ENCODE results near the gene SLC1A5. TPM values are rescaled to one million over a fixed set of nuclear protein-coding genes. Genes with fewer than 3 reads are reported as not detected.
"Not testable (repeated sequence)": the region's sequence is repeated elsewhere in the genome, so short reads cannot be mapped to it uniquely, and the experiment has no call there.

The SLC1A5 gene
- total RNA-seq, 1 donor: 354 TPM

DNA sequence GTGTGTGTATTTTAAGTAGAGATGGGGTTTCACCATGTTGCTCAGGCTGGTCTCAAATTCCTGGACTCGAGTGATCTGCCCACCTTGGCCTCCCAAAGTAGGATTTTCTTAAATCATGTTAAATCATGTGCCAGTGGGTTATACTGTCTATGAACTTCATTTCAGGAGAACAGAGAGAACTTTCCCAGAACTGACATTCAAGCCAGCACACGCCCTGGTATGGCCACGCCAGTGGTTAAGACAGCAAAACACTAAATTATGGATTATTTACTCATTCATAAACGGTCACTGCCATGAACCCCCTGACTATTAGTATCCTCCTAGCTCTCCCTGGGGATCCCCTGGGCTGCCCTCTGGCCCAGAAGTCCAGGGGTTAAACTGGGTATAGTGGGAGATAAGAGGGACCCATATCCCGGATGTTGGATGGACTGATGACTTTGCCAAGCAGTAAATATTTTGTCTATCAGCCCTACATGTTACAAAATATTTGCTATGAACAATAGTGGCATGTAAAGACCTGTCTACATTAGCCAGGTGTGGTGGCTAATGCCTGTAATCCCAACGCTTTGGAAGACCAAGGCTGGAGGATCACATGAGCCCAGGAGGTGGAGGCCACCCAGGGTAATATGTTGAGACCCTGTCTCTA is 26.0 kb downstream of the SLC1A5 start:
- H3K79me2 ChIP-seq (ENCODE audit: insufficient read depth, low read length): no peaks in the 10 kb centered on the region
- H3K4me1 ChIP-seq (ENCODE audit: insufficient read depth, low read length): peaks cover 22% of the 10 kb centered on the region
- no peaks in the 10 kb centered on the region for H3K27me3 ChIP-seq (ENCODE audit: insufficient read depth, low read length)
- H3K27ac ChIP-seq (ENCODE audit: low read depth, low read length): no peak overlapping the region
- no peak overlapping the region for H3K4me3 ChIP-seq (ENCODE audit: insufficient read depth, low read length)
- no peak for DNase-seq (ENCODE audit: insufficient read length, low spot score, missing footprints)
- H4K20me1 ChIP-seq (ENCODE audit: insufficient read depth, low read length): no peaks in the 10 kb centered on the region
- no peak for TF ChIP-seq CTCF (IDR thresholded peaks at IDR 0.05; ENCODE audit: extremely low read depth, low read depth, low read length)
- no peaks in the 10 kb centered on the region for H3K9me3 ChIP-seq (ENCODE audit: low read depth, low read length)
- no peak overlapping the region for H2AFZ ChIP-seq (ENCODE audit: low read length)
- H3K4me2 ChIP-seq (ENCODE audit: insufficient read depth, low read length): no peak overlapping the region
- H3K36me3 ChIP-seq (ENCODE audit: insufficient read depth, low read length): no peaks in the 10 kb centered on the region

DNA sequence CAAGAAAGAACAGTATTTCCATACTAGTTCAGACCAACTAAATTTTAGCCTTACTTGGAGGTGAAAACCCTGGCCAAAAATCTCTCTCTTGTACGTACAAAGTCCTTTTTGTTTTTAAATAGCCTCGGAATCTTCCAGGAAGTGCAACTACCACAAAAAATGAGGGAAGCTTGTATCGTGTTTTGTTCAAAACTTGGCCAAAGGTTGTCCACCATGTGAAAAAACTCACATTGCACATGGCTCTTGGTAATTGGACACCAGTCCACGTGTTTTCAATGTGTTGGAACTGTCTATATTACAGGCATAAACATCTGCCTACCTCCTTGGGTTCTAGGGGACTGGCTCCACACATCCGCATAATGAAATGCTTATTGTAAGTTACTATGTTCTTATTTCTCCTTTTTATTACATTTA is 27.0 kb downstream of the SLC1A5 start:
- Histone ChIP-seq H3K4me1 (ENCODE audit: insufficient read depth, low read length) (peaks cover 22% of the 10 kb centered on the region), H2AFZ (ENCODE audit: low read length) (no peak overlapping the region), H3K27ac (ENCODE audit: low read depth, low read length) (peak overlapping the region; percentile 61), H3K9me3 (ENCODE audit: low read depth, low read length) (no peaks in the 10 kb centered on the region), H3K4me2 (ENCODE audit: insufficient read depth, low read length) (no peak overlapping the region), H3K79me2 (ENCODE audit: insufficient read depth, low read length) (peaks cover 5% of the 10 kb centered on the region), H3K36me3 (ENCODE audit: insufficient read depth, low read length) (peaks cover 8% of the 10 kb centered on the region), H3K4me3 (ENCODE audit: insufficient read depth, low read length) (no peak overlapping the region), H3K27me3 (ENCODE audit: insufficient read depth, low read length) (no peaks in the 10 kb centered on the region), H4K20me1 (ENCODE audit: insufficient read depth, low read length) (no peaks in the 10 kb centered on the region)
- peak; percentile 84 for DNase-seq (ENCODE audit: insufficient read length, low spot score, missing footprints)
- no peak for TF ChIP-seq CTCF (IDR thresholded peaks at IDR 0.05; ENCODE audit: extremely low read depth, low read depth, low read length)

GRCh38 chr19:46760897-46761296 is 27.5 kb downstream of the SLC1A5 start:
- Histone ChIP-seq H3K27ac (ENCODE audit: low read depth, low read length) (peak overlapping the region; percentile 61), H3K36me3 (ENCODE audit: insufficient read depth, low read length) (peaks cover 10% of the 10 kb centered on the region), H3K4me1 (ENCODE audit: insufficient read depth, low read length) (peaks cover 22% of the 10 kb centered on the region)
- H2AFZ ChIP-seq (ENCODE audit: low read length); H4K20me1 ChIP-seq (ENCODE audit: insufficient read depth, low read length); H3K4me2 ChIP-seq (ENCODE audit: insufficient read depth, low read length); H3K79me2 ChIP-seq (ENCODE audit: insufficient read depth, low read length); H3K27me3 ChIP-seq (ENCODE audit: insufficient read depth, low read length); H3K4me3 ChIP-seq (ENCODE audit: insufficient read depth, low read length); H3K9me3 ChIP-seq (ENCODE audit: low read depth, low read length): not testable (repeated sequence)
- peak; percentile 73 for DNase-seq (ENCODE audit: insufficient read length, low spot score, missing footprints)

- no peaks in the 10 kb centered on the region for H4K20me1 ChIP-seq (ENCODE audit: insufficient read depth, low read length)
- no peak overlapping the region for H3K4me3 ChIP-seq (ENCODE audit: insufficient read depth, low read length)
- no peaks in the 10 kb centered on the region for H3K9me3 ChIP-seq (ENCODE audit: low read depth, low read length)
- H2AFZ ChIP-seq (ENCODE audit: low read length): no peak overlapping the region
- peaks cover 5% of the 10 kb centered on the region for H3K79me2 ChIP-seq (ENCODE audit: insufficient read depth, low read length)
- H3K4me1 ChIP-seq (ENCODE audit: insufficient read depth, low read length): peaks cover 24% of the 10 kb centered on the region
- H3K4me2 ChIP-seq (ENCODE audit: insufficient read depth, low read length): peak overlapping the region; percentile 7
- DNase-seq (ENCODE audit: insufficient read length, low spot score, missing footprints): no peak
- H3K27me3 ChIP-seq (ENCODE audit: insufficient read depth, low read length): no peaks in the 10 kb centered on the region
- H3K27ac ChIP-seq (ENCODE audit: low read depth, low read length): peak overlapping the region; percentile 61
- H3K36me3 ChIP-seq (ENCODE audit: insufficient read depth, low read length): peaks cover 10% of the 10 kb centered on the region
- TF ChIP-seq CTCF (IDR thresholded peaks at IDR 0.05; ENCODE audit: extremely low read depth, low read depth, low read length): no peak
These were observed 28.0 kb downstream of the SLC1A5 start for GRCh38 chr19:46760363-46760762.

Measured in osteoblast (primary cell).